ENCODE measurements around the gene FBLN5. TPM values are rescaled to one million over a fixed set of nuclear protein-coding genes. Genes with fewer than 3 reads are reported as not detected.

FBLN5 gene
- total RNA-seq, 3 donors from 2014 or later, result 6.1 to 56.7 (median 18.6) TPM

DNA sequence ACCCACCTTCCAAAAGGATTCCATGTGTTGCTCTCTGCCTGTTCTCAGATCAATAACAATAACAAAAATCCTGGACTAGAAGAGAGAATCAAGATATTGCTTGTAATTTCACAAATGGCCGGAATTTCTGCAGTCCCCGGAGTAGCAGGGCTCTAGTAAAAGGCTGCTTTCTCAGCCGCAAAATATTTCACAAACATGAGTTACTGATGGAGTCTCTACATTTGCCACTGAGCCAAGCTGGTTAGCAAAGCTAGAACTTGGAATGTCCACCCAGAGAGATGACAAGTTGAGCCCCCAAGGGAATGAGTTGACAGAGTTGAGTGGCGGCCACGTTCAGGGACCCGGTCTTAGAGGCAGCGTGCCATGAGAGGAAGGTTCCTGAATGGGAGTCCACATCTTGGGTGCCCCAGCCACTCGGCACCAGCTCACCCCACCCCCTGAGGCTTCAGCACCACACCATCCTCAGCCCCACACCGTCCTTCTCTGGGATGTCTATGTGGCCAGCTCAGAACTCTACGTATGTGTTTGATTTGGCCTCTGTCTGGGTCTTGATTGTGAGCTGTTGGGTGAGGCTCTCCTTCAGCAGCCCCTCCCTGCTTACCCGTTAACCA is 15.9 kb downstream of the FBLN5 start:
- Histone ChIP-seq H3K36me3 (ENCODE audit: low read depth) (no peaks in the 10 kb centered on the region), H3K4me1 (ENCODE audit: low read depth) (peaks cover 3% of the 10 kb centered on the region), H3K9me3 (no peaks in the 10 kb centered on the region), H3K4me3 (no peak overlapping the region)
- ATAC-seq (no peak), DNase-seq (no peak)
- TF ChIP-seq, protein P1, sequence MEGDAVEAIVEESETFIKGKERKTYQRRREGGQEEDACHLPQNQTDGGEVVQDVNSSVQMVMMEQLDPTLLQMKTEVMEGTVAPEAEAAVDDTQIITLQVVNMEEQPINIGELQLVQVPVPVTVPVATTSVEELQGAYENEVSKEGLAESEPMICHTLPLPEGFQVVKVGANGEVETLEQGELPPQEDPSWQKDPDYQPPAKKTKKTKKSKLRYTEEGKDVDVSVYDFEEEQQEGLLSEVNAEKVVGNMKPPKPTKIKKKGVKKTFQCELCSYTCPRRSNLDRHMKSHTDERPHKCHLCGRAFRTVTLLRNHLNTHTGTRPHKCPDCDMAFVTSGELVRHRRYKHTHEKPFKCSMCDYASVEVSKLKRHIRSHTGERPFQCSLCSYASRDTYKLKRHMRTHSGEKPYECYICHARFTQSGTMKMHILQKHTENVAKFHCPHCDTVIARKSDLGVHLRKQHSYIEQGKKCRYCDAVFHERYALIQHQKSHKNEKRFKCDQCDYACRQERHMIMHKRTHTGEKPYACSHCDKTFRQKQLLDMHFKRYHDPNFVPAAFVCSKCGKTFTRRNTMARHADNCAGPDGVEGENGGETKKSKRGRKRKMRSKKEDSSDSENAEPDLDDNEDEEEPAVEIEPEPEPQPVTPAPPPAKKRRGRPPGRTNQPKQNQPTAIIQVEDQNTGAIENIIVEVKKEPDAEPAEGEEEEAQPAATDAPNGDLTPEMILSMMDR (IDR thresholded peaks at IDR 0.05), result no peak
- intact Hi-C loops (cut with DNase I, micrococcal nuclease), result no loop called here

DNA sequence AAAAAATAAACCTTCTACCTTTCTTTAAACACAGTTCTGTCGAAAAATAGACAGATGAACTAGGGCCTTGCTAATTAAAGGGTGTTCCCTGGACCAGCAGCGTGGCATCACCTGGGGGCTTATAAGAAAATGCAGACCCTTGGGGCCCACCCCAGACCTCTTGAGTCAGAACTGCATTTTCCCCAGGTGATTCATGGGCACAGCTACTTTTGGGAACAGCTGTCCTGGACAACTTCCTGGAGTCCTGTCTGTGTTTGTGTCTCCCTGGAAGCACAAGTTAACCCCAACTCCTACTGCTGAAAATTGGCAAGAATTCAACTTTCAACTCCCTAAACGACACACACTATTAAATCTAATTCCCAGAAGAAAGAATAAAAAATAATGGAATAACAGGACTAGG is 17.8 kb downstream of the FBLN5 start:
- H3K9me3 ChIP-seq, result no peaks in the 10 kb centered on the region

DNA sequence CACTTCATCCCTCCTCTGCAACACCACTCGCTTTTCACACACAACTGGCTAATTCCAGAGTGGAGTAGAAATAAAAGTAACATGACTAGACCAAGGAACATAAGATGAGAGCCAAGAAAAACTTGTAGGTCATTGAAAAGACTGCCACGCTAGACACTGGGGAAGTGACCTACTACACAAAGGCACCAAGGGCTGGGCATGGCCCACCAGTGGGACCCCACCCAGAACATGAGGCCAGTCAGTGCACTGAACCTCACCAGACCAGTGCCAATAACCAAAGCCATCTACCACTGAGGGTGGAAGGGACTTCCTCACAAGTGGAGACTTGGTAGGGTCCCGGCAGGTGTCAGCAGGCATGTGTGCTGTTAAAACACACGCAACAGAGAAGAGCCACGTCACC is 19.7 kb downstream of the FBLN5 start:
- no peaks in the 10 kb centered on the region for H3K9me3 ChIP-seq
- ATAC-seq (no peak), DNase-seq (no peak)
- no peaks in the 10 kb centered on the region for H3K4me1 ChIP-seq (ENCODE audit: low read depth)
- H3K4me3 ChIP-seq, result no peak overlapping the region
- intact Hi-C loops (cut with DNase I, micrococcal nuclease), result no loop called here
- no peaks in the 10 kb centered on the region for H3K36me3 ChIP-seq (ENCODE audit: low read depth)
- TF ChIP-seq, protein P1 (IDR thresholded peaks at IDR 0.05), result no peak

More for the DNA sequence above, 17.8 kb downstream of the FBLN5 start:
- ATAC-seq (no peak), DNase-seq (no peak)
- no peaks in the 10 kb centered on the region for H3K36me3 ChIP-seq (ENCODE audit: low read depth)
- intact Hi-C loops (cut with DNase I, micrococcal nuclease), result no loop called here
- TF ChIP-seq, protein P1 (IDR thresholded peaks at IDR 0.05), result no peak
- H3K4me1 ChIP-seq (ENCODE audit: low read depth), result no peaks in the 10 kb centered on the region
- H3K4me3 ChIP-seq, result no peak overlapping the region

DNA sequence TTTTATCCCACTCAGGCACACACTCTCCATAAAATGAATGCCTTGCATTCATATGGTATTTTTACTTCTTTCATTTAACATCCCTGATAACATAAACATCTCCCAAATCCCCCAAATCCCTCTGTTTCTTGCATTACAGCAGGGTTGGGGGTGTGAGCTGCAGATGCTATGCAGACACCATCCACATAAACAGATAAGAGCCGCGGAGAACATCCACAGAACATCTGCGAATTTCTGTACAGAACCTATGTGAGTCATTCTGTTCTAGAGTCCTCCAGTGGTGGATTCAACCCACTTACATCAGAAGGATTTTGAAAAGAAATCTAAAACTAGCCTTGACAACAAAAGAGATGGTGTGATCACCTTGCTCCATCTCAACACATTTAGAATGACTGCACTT is 20.3 kb downstream of the FBLN5 start:
- DNase-seq (no peak), ATAC-seq (no peak)
- Histone ChIP-seq H3K9me3 (no peaks in the 10 kb centered on the region), H3K4me3 (no peak overlapping the region), H3K36me3 (ENCODE audit: low read depth) (no peaks in the 10 kb centered on the region), H3K4me1 (ENCODE audit: low read depth) (no peaks in the 10 kb centered on the region)
- intact Hi-C loops (cut with DNase I, micrococcal nuclease), result no loop called here
- TF ChIP-seq, protein P1 (IDR thresholded peaks at IDR 0.05), result no peak

DNA sequence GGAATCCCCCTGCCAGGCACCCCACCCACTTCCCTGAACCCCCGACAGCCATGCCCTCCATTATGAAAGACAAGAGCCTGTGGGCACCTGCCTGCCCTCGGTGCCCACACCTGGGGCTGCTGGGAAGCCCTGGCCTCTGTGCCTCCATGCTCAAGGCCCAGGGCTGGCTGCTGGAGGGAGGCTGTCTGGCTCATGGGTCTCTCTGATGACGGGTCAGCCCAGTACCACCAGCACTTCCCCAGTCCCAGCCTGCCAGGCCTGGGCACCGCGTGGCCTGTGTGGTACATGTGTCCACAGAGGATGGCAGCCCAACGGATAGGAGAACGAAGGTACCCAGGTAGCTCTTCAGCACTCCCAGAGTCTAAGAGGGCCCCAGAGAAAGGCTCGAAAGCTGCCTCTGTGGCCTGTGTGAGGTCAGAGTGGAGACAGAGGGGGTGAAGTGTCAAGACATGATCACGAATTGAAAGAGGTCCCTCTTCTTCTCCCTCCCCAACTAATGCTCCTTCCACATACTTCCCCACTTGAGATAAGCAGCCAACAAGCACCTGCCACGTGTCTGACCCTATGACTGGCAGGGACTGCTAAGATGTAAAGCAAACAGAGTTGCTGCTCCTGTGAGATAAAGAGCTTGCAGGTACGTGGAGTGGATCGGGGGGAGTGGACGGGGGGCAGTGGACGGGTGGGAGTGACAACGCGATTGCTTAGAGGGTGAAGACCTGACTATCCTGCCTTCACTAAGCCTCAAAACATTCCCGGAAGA is 21.2 kb downstream of the FBLN5 start:
- intact Hi-C loops (cut with DNase I, micrococcal nuclease), result no loop called here
- H3K36me3 ChIP-seq (ENCODE audit: low read depth), result no peaks in the 10 kb centered on the region
- no peaks in the 10 kb centered on the region for H3K4me1 ChIP-seq (ENCODE audit: low read depth)
- no peak overlapping the region for H3K4me3 ChIP-seq
- TF ChIP-seq, protein P1 (IDR thresholded peaks at IDR 0.05), result no peak
- ATAC-seq (no peak), DNase-seq (no peak)
- H3K9me3 ChIP-seq, result no peaks in the 10 kb centered on the region

Data from mucosa of descending colon (tissue), 3 donors.